Activated naive CD4-positive, alpha-beta T cell (primary cell): ENCODE data around the gene SLC6A11.

Experiments used
- DNase-seq, 4 experiments: peaks; one replicate each; lab custom pipeline; 2025; lab: John Stamatoyannopoulos, UW

The SLC6A11 gene

GRCh38 chr3:10816019-10816862 lies at the start of gene SLC6A11:
Gene SLC6A11 (plus strand): TSS chr3:10816228. CDS start chr3:10816266, 38 bp downstream.
- DNase-seq, result no peak

DNA sequence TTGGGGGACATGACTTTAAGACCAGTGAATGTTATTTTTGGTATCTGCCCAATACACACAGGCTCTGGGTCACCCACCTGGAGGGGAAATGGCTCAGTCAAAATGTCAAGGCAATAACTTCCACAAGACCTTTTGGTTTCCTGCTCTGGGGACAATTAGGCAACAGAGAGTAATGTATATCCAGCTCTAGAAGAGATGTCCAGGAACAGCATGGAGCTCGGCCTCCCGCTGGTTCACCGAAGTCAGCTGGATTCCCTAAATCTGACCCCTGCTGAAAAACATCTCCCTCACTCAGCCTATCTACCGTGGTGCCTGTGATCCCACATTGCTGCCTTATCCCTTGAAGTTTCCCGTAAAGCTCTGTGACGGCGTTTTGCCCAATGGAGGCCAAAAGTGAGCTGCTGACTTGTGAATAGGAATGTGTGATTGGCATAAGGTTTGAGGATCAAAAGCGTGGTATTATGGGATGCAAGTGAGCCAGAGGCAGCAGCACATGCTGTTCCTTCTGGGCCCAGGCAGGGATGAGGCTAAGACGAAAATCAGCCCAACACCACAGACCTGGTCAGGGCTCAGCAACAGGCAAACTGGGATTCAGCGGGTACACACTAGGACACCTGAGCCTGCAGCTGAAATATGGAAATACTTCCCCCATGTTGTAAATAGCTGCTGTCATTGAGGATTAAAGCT lies 47.2 kb upstream of the SLC6A11 start:
- DNase-seq, result no peak

GRCh38 chr3:10770547-10770946 lies 45.5 kb upstream of the SLC6A11 start:
- no peak for DNase-seq

DNA sequence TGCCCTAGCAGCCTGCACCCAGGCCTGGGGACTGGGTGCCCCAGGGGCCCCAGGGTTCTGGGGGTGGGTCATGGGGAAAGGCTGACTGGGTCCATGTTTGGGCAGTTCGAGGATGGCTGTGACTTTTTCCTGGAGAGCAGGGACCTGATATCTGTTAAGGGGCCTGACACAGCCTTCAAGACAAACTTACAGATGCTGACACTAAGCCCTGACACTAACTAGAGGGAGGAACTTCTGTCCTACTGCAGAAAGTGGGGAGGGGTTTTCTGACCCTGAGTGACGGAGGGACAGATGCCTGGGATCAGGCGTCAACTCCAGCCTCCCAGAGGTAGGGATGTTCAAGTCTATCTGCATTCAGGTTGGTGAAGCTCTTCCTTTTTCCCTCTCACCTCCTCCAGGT lies 45.0 kb upstream of the SLC6A11 start:
- DNase-seq, result no peak

- no peak for DNase-seq
These were observed 44.4 kb upstream of the SLC6A11 start for GRCh38 chr3:10771486-10772270.

DNA sequence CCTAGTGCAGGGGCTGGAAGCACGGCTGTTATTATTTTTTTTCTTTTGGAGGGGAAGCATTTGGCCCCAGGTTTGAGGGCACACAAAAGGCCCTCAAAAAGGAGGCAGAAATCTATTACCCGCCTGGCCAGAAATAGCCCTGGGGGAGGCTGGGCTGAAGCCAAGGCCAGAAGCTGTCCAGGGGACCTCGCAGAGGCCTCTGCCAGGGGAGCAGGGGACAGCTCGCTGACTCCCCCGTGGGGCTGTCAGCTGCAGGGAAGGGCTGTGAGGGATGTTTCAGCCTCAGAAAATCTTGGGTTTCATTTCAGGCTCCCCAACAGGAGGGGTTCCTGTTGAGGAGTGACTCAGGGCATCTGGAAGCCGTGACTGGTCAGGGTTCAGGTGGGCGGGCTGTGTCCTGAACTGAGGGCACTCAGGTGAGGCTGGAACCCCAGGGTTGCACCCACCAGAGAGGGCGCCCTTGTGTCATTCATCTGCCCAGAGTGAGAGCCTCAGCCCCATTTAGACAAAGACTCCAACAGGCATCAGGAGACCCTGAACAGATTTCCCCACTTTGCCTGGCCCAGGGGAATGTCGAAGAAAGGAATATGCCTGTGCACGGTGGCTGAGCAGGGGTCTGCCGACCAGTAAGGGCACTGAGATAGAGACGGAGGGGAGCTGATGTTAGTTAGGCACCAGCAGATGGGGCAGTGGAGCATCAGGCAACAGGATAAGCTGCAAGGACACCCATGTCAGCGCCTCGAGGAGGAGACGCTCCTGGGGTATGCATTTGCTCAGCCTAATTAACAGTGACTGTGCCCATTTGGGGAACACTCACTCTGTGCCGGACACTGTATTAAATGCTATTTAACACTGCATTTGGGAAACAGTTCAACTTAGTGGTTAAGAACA lies 43.5 kb upstream of the SLC6A11 start:
- no peak for DNase-seq

DNA sequence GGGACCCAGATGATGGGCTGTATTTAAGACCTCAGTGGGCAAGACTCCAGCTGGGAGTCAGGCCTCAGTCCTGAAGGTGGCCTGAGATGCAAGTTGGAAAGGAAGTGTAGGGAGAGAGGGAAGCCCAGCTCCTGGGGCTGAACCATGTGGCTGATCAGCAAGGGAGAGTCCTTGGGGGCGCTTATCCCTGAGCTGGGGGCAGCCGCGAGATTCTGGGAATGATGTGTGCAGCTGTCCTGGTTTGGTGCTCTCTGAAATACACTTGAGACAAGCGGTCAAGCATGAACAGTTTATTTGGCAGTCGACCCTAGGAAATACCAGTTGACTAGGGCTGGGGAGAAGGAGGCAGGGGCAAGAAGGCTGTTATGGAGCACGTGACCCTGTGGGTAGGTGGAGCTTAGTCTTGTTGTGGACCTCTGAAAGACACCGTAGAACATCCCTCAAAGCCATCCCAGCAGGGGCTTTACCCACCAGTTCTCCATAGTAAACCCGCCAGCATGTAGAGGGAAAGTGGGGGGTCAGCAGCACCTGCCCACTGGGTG lies 41.8 kb upstream of the SLC6A11 start:
- DNase-seq, result no peak

GRCh38 chr3:10774825-10775224 lies 41.2 kb upstream of the SLC6A11 start:
- no peak for DNase-seq

GRCh38 chr3:10775259-10775658 lies 40.8 kb upstream of the SLC6A11 start:
- DNase-seq, result no peak

DNA sequence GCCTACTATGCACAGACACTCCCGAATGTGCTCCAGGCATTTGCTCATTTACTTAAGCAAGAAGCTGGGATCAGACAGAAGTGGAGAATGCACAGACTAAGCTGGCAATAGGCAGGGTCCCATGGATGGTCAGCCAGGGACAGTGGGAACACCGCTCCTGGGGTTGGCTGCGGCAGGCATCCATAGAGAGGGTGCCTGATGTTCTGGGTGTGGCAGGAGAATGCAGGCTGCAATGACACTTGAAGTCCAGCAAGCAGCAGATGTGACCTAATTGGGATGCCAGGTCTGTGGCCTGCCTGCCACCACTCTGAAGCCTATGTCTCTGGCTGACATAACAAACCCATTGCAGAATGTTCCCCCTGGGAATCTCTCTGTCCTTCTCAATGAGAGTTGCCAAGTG lies 40.2 kb upstream of the SLC6A11 start:
- no peak for DNase-seq

- DNase-seq, result no peak
These were observed 38.4 kb upstream of the SLC6A11 start for GRCh38 chr3:10777627-10778026.

DNA sequence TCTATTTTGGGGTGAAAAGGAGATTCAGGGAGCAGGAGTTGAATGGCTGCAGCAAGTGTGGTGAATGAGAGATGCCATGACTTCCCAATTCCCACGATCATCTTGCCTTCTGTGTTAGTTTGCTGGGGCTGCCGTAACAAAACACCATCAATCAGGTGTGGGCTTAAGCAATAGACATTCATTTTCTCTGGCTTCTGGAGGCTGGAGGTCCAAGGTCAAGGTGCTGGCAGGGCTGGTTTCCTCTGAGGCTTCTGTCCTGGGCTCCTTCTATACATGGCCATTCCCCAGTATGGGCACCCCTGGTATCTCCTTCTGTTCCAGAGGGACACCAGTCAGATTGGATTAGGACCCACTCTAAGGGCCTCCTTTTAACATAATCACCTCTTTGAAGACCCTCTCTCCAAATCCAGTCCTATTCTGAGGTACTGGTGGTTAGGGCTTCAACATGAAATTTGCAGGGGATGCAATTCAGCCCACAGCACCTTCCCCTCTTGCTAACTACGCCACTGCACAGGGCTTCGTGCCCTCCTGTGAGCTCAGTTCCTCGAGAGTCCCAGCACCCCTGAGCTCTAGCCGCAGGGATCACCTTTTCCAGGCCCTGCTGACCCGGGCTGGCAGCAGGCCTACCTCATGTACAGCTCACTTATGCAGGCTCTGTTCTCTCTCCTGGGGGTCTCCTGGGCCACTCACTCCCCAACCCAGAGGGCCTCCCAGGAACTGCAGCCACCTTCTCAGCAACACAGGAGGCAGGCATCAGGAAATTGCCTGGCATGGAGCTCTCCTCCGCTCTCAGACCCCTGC lies 37.3 kb upstream of the SLC6A11 start:
- DNase-seq, result no peak

DNA sequence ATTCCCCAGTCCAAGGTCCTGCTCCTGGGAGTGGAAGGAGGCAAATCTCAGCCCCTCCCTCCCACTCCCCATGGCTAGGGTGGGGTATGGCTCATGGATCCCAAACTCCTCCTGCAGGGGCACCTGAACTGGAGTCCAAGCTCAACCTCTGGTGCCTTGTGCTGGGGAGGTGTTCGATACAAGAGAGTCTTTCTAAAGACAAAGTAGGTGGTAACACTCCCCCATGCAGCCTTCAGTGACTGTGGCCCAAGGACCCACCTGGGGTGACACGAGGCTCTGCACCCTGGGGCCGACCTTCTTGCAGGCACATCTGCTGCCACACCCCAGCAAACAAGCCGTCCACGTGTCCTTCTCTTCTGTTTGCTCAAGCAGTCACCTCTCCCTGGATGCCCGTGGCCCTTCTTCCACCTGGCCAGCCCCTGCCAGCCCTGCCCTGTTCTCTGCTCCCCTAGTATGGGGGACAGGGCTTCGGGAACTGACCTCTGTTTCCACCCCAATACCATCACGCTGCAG lies 36.7 kb upstream of the SLC6A11 start:
- no peak for DNase-seq

- DNase-seq, result no peak
These were observed 35.8 kb upstream of the SLC6A11 start for GRCh38 chr3:10780243-10780642.

- no peak for DNase-seq
These were observed 35.1 kb upstream of the SLC6A11 start for GRCh38 chr3:10780922-10781321.

DNA sequence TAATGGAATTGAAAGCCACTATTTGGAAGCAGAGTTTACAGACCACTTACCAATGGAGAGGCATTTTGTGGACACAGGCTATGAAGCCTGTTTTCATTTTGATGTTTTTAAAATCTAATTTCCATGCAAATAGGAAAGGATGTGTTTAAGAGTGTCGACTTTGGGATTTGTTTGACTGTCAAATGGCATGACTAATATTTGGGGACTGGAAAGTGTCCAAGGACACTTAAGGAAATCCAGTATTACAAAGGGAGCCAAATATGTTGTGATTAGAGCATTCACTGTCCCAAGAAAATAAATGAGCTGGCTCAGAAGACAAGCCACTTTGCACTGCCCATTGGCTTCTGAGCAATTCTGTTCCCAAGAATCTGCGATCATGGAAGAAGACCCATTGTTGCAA lies 34.0 kb upstream of the SLC6A11 start:
- no peak for DNase-seq

DNA sequence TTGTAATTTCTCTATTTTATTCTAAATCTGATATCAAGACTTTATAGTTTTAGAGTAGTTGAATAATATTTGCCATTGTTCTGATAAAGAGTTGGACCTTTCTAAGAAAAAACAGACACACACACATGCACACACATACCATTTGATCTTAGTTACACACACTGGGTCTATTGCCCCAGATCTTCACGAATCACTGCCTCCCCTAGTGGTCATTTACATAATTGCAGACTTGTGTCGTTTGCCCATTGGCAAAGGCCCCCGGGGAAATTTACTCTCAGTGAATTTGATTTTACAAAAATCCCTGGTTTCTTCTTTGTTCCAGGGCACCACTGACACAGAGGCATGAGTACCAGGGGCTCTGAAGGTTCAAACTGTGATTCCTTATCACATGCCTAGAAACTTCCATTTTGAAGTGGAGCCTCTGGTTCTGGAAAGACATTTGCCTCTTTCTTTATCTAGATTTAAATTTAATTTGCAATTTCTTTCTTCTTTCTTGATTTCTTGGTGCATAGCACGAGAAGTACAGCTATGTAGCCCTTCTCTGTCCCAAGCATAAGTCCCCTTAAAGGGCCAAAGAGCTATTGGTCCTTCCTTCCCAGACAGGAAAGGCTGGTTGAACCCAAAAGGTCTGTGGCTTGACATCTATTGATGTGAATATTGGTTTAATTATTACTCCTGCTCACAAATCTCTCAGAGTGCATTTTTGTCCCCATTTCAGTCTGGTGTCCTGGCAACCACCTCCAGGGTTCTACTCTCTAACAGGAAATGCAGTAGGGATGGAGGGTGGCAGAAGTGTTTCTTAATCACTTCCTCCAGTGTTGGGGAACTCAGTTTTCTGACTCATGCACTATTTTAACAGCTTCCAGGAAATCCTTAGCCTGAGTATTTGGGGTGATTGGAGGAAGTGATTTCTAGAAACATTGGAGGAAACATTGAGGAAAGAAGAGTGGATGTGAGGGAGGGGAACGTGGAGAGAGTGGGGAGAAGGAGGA lies 32.4 kb upstream of the SLC6A11 start:
- no peak for DNase-seq

- DNase-seq, result no peak
These were observed 29.4 kb upstream of the SLC6A11 start for GRCh38 chr3:10786640-10787039.

- DNase-seq, result no peak
These were observed 27.6 kb upstream of the SLC6A11 start for GRCh38 chr3:10788451-10788850.
